Measurements from ENCODE around the gene LOXL1. TPM values are rescaled to one million over a fixed set of nuclear protein-coding genes. Genes with fewer than 3 reads are reported as not detected.

The LOXL1 gene
- polyA plus RNA-seq, 1 donor (not counting 4 experiments of a cell fraction or from before 2014, with no cell fraction given), result 8.8 TPM

- Histone ChIP-seq H4K20me1 (ENCODE audit: control insufficient read depth, extremely low read depth, insufficient read depth, low read length) (no peaks in the 10 kb centered on the region), H3K36me3 (ENCODE audit: control insufficient read depth in 2 of 2, extremely low read depth in 1 of 2, insufficient read depth in 2 of 2, low read length in 2 of 2) (peaks cover 0 to 3% of the 10 kb centered on the region in 2 experiments), H3K79me2 (ENCODE audit: control insufficient read depth, insufficient read depth, low read length) (no peaks in the 10 kb centered on the region), H3K9ac (ENCODE audit: control insufficient read depth, extremely low read depth, insufficient read depth, low read length) (no peak overlapping the region), H3K4me3 (ENCODE audit: control insufficient read depth in 2 of 3, extremely low read depth in 1 of 3, insufficient read depth in 2 of 3, low read depth in 1 of 3, low read length in 3 of 3) (no peak overlapping the region), H3K27me3 (ENCODE audit: control insufficient read depth, extremely low read depth, insufficient read depth, low read length) (no peaks in the 10 kb centered on the region), H3K4me2 (ENCODE audit: control insufficient read depth, extremely low read depth, insufficient read depth, low read depth, low read length) (no peak overlapping the region), H3K9me3 (ENCODE audit: control insufficient read depth, low read depth, low read length) (no peaks in the 10 kb centered on the region), H2AFZ (ENCODE audit: control insufficient read depth, low read length) (no peak overlapping the region), H3K27ac (ENCODE audit: control insufficient read depth, insufficient read depth, low read length) (no peak overlapping the region), H3K4me1 (ENCODE audit: control insufficient read depth, extremely low read depth, insufficient read depth, low read length) (peaks cover 30% of the 10 kb centered on the region), H3K9me1 (ENCODE audit: control insufficient read depth, extremely low read depth, insufficient read depth, low read length) (no peaks in the 10 kb centered on the region)
- DNase-seq (ENCODE audit: low read depth, low spot score) (no peak), FAIRE-seq (no peak)
- TF ChIP-seq EZH2 (IDR thresholded peaks at IDR 0.05; ENCODE audit: low read length) (no peak), CTCF (optimal IDR thresholded peaks at IDR 0.05 in 1 of 3, IDR thresholded peaks at IDR 0.05 in 1 of 3, conservative IDR thresholded peaks at IDR 0.05 in 1 of 3; ENCODE audit: extremely low read depth in 1 of 3, insufficient read depth in 2 of 3, low read length in 3 of 3) (no peak)
- dilution Hi-C loops (cut with MboI; ENCODE audit: extremely low pct_ligation_motif_present, low sequenced_read_pairs), result no loop called here
Observed at GRCh38 chr15:73978896-73979295, 52.6 kb downstream of the LOXL1 start.

- no peaks in the 10 kb centered on the region for H3K79me2 ChIP-seq (ENCODE audit: control insufficient read depth, insufficient read depth, low read length)
- peaks cover 37% of the 10 kb centered on the region for H3K4me1 ChIP-seq (ENCODE audit: control insufficient read depth, extremely low read depth, insufficient read depth, low read length)
- no peak for DNase-seq (ENCODE audit: low read depth, low spot score)
- H3K27me3 ChIP-seq (ENCODE audit: control insufficient read depth, extremely low read depth, insufficient read depth, low read length), result no peaks in the 10 kb centered on the region
- no peak overlapping the region for H3K27ac ChIP-seq (ENCODE audit: control insufficient read depth, insufficient read depth, low read length)
- TF ChIP-seq EZH2 (IDR thresholded peaks at IDR 0.05; ENCODE audit: low read length) (no peak), CTCF (optimal IDR thresholded peaks at IDR 0.05 in 1 of 3, IDR thresholded peaks at IDR 0.05 in 1 of 3, conservative IDR thresholded peaks at IDR 0.05 in 1 of 3; ENCODE audit: extremely low read depth in 1 of 3, insufficient read depth in 2 of 3, low read length in 3 of 3) (no peak)
- no peaks in the 10 kb centered on the region for H4K20me1 ChIP-seq (ENCODE audit: control insufficient read depth, extremely low read depth, insufficient read depth, low read length)
- H3K9ac ChIP-seq (ENCODE audit: control insufficient read depth, extremely low read depth, insufficient read depth, low read length), result no peak overlapping the region
- H3K9me3 ChIP-seq (ENCODE audit: control insufficient read depth, low read depth, low read length), result no peaks in the 10 kb centered on the region
- H2AFZ ChIP-seq (ENCODE audit: control insufficient read depth, low read length), result no peak overlapping the region
- H3K9me1 ChIP-seq (ENCODE audit: control insufficient read depth, extremely low read depth, insufficient read depth, low read length), result no peaks in the 10 kb centered on the region
- dilution Hi-C loops (cut with MboI; ENCODE audit: extremely low pct_ligation_motif_present, low sequenced_read_pairs), result no loop called here
- H3K36me3 ChIP-seq (ENCODE audit: control insufficient read depth in 2 of 2, extremely low read depth in 1 of 2, insufficient read depth in 2 of 2, low read length in 2 of 2), result peaks cover 0 to 4% of the 10 kb centered on the region in 2 experiments
- H3K4me3 ChIP-seq (ENCODE audit: control insufficient read depth in 2 of 3, extremely low read depth in 1 of 3, insufficient read depth in 2 of 3, low read depth in 1 of 3, low read length in 3 of 3), result no peak overlapping the region
- no peak for FAIRE-seq
- no peak overlapping the region for H3K4me2 ChIP-seq (ENCODE audit: control insufficient read depth, extremely low read depth, insufficient read depth, low read depth, low read length)
Observed at GRCh38 chr15:73979636-73980035, 53.4 kb downstream of the LOXL1 start.

All from keratinocyte (primary cell).